Colonic mucosa (tissue), 4 donors: ENCODE results near the gene COL23A1. TPM values are rescaled to one million over a fixed set of nuclear protein-coding genes. Genes with fewer than 3 reads are reported as not detected.

ENCODE experiments used
- DNase-seq: peaks from one replicate; pipeline ENCODE4 v3.0.0-alpha.2; 2020
- H3K27ac ChIP-seq: fragments of 200-600 bp; one replicate; pipeline ENCODE4 v1.8.0; 2021
- H3K27me3 ChIP-seq: fragments of 200-600 bp; one replicate; pipeline ENCODE4 v1.8.0; 2021
- H3K36me3 ChIP-seq: fragments of 200-600 bp; one replicate; pipeline ENCODE4 v1.8.0; 2021
- H3K4me1 ChIP-seq: fragments of 200-600 bp; one replicate; pipeline ENCODE4 v1.8.0; 2021; ENCODE audit warnings: mild to moderate bottlenecking
- H3K4me3 ChIP-seq: fragments of 200-600 bp; one replicate; pipeline ENCODE4 v1.8.0; 2021
- H3K9ac ChIP-seq, 2 donors: one replicate each; pipeline ENCODE4 v1.7.0; 2013; ENCODE audit warnings: control low read depth in 2 of 2, low read depth in 2 of 2, low read length in 2 of 2
- H3K9me3 ChIP-seq: fragments of 200-600 bp; one replicate; pipeline ENCODE4 v1.8.0; 2021
- intact Hi-C: fragments of 100-400 bp; cut with DNase I; formaldehyde crosslinking; loops from one replicate; pipeline ENCODE4 v1.14.1; 2022
- total RNA-seq, 2 donors: library from RNA; stranded (reverse); fragmentation: NEBNext Ultra II Directional in 1 of 2; extraction: Animal tissue kit (Norgen Biotek cat#: 25700) in 1 of 2; gene quantifications; one replicate each; pipeline ENCODE4 v1.2.1, GENCODE V29; 2021
- TF ChIP-seq, protein P1 (sequence below): fragments of 200-600 bp; IDR thresholded peaks from one replicate; pipeline ENCODE4 v1.8.0; 2022; ENCODE audit warnings: antibody characterized with exemption, mild to moderate bottlenecking
- donor health status: healthy.
- donor health status: DM: no; HTN: no; CAD: no.
- donor health status: DM: no; HTN: no; CAD: no.

Gene COL23A1
- total RNA-seq, 2 donors from 2014 or later: 0.37 to 0.49 TPM

DNA sequence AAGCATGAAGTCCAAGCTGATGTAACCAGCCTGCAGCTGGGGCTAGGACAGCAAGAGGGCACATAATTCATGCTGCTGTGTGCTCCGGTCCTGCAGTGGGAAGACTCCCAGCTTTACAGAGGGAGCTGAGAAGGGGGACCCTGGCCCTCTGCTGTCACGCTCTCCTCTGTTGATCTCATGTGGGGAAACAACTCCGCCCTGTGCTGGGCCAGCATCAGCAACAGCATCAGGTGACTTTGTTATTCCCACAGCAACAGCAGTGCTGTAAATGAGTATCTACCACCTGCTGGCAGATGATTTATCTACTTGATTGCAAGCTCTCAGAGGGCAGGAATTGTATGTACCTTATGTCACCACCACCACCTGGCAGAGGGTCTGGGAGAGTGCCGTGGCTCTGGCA, 176.2 kb downstream of the COL23A1 start:
- intact Hi-C loops: no loop called here
- no peak overlapping the region for H3K27ac ChIP-seq
- DNase-seq: no peak
- H3K4me1 ChIP-seq: no peaks in the 10 kb centered on the region
- no peak overlapping the region for H3K9ac ChIP-seq
- no peak overlapping the region for H3K4me3 ChIP-seq
- no peaks in the 10 kb centered on the region for H3K27me3 ChIP-seq
- H3K36me3 ChIP-seq: no peaks in the 10 kb centered on the region
- TF ChIP-seq, protein P1, sequence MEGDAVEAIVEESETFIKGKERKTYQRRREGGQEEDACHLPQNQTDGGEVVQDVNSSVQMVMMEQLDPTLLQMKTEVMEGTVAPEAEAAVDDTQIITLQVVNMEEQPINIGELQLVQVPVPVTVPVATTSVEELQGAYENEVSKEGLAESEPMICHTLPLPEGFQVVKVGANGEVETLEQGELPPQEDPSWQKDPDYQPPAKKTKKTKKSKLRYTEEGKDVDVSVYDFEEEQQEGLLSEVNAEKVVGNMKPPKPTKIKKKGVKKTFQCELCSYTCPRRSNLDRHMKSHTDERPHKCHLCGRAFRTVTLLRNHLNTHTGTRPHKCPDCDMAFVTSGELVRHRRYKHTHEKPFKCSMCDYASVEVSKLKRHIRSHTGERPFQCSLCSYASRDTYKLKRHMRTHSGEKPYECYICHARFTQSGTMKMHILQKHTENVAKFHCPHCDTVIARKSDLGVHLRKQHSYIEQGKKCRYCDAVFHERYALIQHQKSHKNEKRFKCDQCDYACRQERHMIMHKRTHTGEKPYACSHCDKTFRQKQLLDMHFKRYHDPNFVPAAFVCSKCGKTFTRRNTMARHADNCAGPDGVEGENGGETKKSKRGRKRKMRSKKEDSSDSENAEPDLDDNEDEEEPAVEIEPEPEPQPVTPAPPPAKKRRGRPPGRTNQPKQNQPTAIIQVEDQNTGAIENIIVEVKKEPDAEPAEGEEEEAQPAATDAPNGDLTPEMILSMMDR: no peak
- H3K9me3 ChIP-seq: no peaks in the 10 kb centered on the region

DNA sequence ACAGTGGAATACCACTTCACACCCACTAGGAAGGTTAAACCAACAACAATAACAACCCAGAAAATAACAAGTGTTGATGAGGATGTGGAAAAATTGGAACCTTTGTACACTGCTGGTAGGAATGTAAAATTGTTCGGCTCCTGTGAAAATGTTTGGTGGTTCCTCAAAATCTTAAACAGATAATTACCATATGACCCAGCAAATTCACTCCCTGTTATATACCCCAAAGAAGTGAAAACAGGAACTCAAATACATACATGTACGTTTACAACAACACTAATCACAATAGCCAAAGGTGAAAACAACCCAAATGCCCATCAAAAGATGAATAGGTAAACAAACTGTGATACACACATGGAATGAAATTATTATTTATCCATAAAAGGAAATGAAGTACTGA, 179.1 kb downstream of the COL23A1 start:
- intact Hi-C loops: no loop called here
- DNase-seq: no peak
- H3K36me3 ChIP-seq: no peaks in the 10 kb centered on the region
- H3K27ac ChIP-seq: no peak overlapping the region
- H3K27me3 ChIP-seq: no peaks in the 10 kb centered on the region
- H3K4me1 ChIP-seq: no peaks in the 10 kb centered on the region
- no peaks in the 10 kb centered on the region for H3K9me3 ChIP-seq
- TF ChIP-seq, protein P1: no peak
- H3K4me3 ChIP-seq: no peak overlapping the region
- no peak overlapping the region for H3K9ac ChIP-seq

DNA sequence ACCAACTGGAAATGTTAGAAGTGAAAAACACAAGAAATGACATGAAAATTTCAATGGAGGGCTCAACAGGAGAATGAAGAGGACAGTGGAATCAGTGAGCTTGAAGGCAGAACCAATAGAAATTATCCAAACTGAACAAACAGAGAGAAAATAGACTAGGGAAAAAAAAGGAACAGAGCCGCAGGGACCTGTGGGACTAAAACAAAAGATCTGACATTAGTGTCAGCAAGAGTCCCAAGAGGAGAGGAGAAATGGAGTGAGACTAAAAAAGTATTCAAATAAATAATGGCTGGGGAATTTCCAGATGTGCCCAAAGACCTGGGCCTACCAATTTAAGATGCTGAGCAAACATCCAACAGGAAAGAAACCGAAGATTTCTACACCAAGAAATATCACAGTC, 182.5 kb downstream of the COL23A1 start:
- H3K36me3 ChIP-seq: no peaks in the 10 kb centered on the region
- H3K27ac ChIP-seq: no peak overlapping the region
- no peak overlapping the region for H3K9ac ChIP-seq
- no peak overlapping the region for H3K4me3 ChIP-seq
- H3K9me3 ChIP-seq: no peaks in the 10 kb centered on the region
- intact Hi-C loops: no loop called here
- TF ChIP-seq, protein P1: no peak
- DNase-seq: no peak
- no peaks in the 10 kb centered on the region for H3K27me3 ChIP-seq
- H3K4me1 ChIP-seq: no peaks in the 10 kb centered on the region

DNA sequence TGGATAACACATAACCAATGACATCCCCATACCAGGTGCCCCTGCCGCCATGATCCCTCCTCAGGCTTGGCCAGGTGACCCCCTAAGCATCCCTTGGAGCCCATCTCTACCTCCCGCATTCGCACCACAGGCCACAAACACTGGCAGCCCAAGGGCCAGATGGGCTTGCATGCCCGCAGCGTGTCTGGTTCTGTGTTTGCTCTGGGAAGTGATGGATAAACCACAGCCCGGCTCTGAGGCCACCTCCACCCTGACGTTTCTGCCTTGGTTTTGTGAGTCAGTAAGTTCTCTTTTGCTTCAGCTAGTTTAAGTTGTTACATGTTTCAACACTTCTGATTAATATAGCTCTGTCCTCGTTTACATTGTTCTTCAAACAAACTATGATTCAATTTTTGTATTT, 185.2 kb downstream of the COL23A1 start:
- TF ChIP-seq, protein P1: no peak
- intact Hi-C loops: no loop called here
- Histone ChIP-seq H3K4me3 (no peak overlapping the region), H3K4me1 (no peaks in the 10 kb centered on the region), H3K9me3 (no peaks in the 10 kb centered on the region), H3K36me3 (no peaks in the 10 kb centered on the region), H3K27me3 (no peaks in the 10 kb centered on the region), H3K27ac (no peak overlapping the region), H3K9ac (no peak overlapping the region)
- no peak for DNase-seq

DNA sequence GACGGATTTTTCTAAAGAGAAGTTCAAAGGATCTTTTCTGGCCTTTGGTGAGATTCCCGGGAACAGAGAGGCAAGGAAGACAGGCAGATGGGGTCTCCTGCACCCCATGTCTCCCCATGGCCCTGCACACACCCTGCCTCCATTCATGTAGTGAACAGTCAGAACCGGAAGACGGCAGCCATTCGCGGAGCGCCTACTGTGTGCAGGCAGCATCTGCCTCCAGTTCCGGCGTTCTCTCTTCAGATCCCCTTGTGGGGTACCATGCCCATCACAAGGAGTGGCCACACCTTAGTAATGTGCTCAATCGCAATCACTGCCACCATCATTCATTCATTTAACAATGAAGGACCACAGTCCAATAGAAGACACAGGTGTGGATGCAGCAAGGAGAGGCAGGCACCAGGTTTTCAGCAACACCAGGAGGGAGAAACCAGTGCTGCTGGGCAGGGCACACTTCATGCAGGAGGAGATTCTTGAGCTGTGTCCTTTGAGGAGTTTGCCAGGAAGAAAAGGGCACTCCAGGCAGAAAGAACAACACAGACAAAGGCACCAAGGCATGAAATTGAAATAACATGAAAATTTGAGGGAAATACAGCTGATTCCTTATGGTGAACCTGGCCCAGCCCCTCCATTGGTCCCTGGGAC, 186.1 kb downstream of the COL23A1 start:
- no peak for DNase-seq
- TF ChIP-seq, protein P1: no peak
- intact Hi-C loops: no loop called here
- Histone ChIP-seq H3K9me3 (no peaks in the 10 kb centered on the region), H3K27me3 (no peaks in the 10 kb centered on the region), H3K4me1 (no peaks in the 10 kb centered on the region), H3K4me3 (no peak overlapping the region), H3K27ac (no peak overlapping the region), H3K36me3 (no peaks in the 10 kb centered on the region), H3K9ac (no peak overlapping the region)
